Peyer's patch (tissue), 4 donors: ENCODE results near the gene CRHR2. TPM values are rescaled to one million over a fixed set of nuclear protein-coding genes. Genes with fewer than 3 reads are reported as not detected.

Source experiments
- DNase-seq, 3 donors: peaks; one replicate each; pipeline ENCODE4 v3.0.0-alpha.2; 2017 to 2019
- H3K27ac ChIP-seq, 4 donors: fragments of 200-600 bp; sonication (generic); one replicate each; pipeline ENCODE4 v1.5.1; 2016 to 2019
- H3K27me3 ChIP-seq, 2 donors: fragments of 200-600 bp; sonication (generic); one replicate each; pipeline ENCODE4 v1.5.1; 2019
- H3K36me3 ChIP-seq, 3 donors: fragments of 200-600 bp; sonication (generic); one replicate each; pipeline ENCODE4 v1.5.1; 2016 to 2019
- H3K4me1 ChIP-seq, 4 donors: fragments of 200-600 bp; sonication (generic); one replicate each; pipeline ENCODE4 v1.5.1; 2016 to 2019
- H3K4me3 ChIP-seq, 4 donors: fragments of 200-600 bp; sonication (generic); 1 replicate in 3 of 4; 2 replicates in 1 of 4; pipeline ENCODE4 v1.5.1; 2016 to 2019; ENCODE audit warnings: mild to moderate bottlenecking in 1 of 4
- H3K9me3 ChIP-seq, 4 donors: fragments of 200-600 bp; sonication (generic); one replicate each; pipeline ENCODE4 v1.5.1; 2016 to 2019; ENCODE audit warnings: mild to moderate bottlenecking in 1 of 4
- CTCF ChIP-seq, 6 experiments: fragments of 450-650 bp in 4 of 6; fragments of 200-600 bp in 2 of 6; sonication (generic) in 1 of 6; IDR thresholded peaks; one replicate each; pipeline ENCODE4 v1.5.1; 2017 to 2019; ENCODE audit warnings: antibody characterized with exemption in 6 of 6, mild to moderate bottlenecking in 3 of 6, moderate library complexity in 1 of 6
- POLR2A ChIP-seq, 2 donors: fragments of 450-650 bp; IDR thresholded peaks; one replicate each; pipeline ENCODE4 v1.5.1; 2017; ENCODE audit warnings: antibody characterized with exemption in 2 of 2, mild to moderate bottlenecking in 2 of 2, moderate library complexity in 2 of 2
- total RNA-seq, 4 donors: library from RNA; depleted of rRNA; stranded (reverse); fragments of >200 nt; gene quantifications; one replicate each; pipeline ENCODE4 v1.1.0, GENCODE V29; 2016

Gene CRHR2
- total RNA-seq, 4 donors from 2014 or later: not detected

GRCh38 chr7:30627026-30627425 is 55.2 kb downstream of the CRHR2 start:
- no peak for DNase-seq
- no peaks in the 10 kb centered on the region for H3K4me1 ChIP-seq
- no peak overlapping the region for H3K4me3 ChIP-seq
- no peak overlapping the region for H3K27ac ChIP-seq
- no peaks in the 10 kb centered on the region for H3K27me3 ChIP-seq
- TF ChIP-seq POLR2A (IDR thresholded peaks at IDR 0.05) (no peak), CTCF (IDR thresholded peaks at IDR 0.05) (no peak)
- H3K9me3 ChIP-seq: no peaks in the 10 kb centered on the region
- H3K36me3 ChIP-seq: peaks cover 0 to 92% (median 0%) of the 10 kb centered on the region in 3 donors

- Histone ChIP-seq H3K27me3 (no peaks in the 10 kb centered on the region), H3K4me3 (no peak overlapping the region), H3K27ac (no peak overlapping the region), H3K36me3 (peaks cover 0 to 88% (median 5%) of the 10 kb centered on the region in 3 donors), H3K4me1 (no peaks in the 10 kb centered on the region), H3K9me3 (no peaks in the 10 kb centered on the region)
- no peak for DNase-seq
- TF ChIP-seq POLR2A (IDR thresholded peaks at IDR 0.05) (no peak), CTCF (IDR thresholded peaks at IDR 0.05) (peak in 2 of 6 experiments; percentile 15)
Measured at GRCh38 chr7:30625283-30625682, 57.0 kb downstream of the CRHR2 start.

- Histone ChIP-seq H3K36me3 (peaks cover 0 to 81% (median 8%) of the 10 kb centered on the region in 3 donors), H3K27ac (no peak overlapping the region), H3K4me1 (no peaks in the 10 kb centered on the region), H3K27me3 (no peaks in the 10 kb centered on the region), H3K4me3 (no peak overlapping the region), H3K9me3 (no peaks in the 10 kb centered on the region)
- no peak for DNase-seq
- no peak for TF ChIP-seq CTCF (IDR thresholded peaks at IDR 0.05)
- no peak for TF ChIP-seq POLR2A (IDR thresholded peaks at IDR 0.05)
Measured at GRCh38 chr7:30618961-30619360, 63.3 kb downstream of the CRHR2 start.

GRCh38 chr7:30618080-30618676 is 64.1 kb downstream of the CRHR2 start:
- TF ChIP-seq POLR2A (IDR thresholded peaks at IDR 0.05): no peak
- no peak for TF ChIP-seq CTCF (IDR thresholded peaks at IDR 0.05)
- Histone ChIP-seq H3K4me3 (no peak overlapping the region), H3K4me1 (no peaks in the 10 kb centered on the region), H3K27ac (no peak overlapping the region), H3K36me3 (peaks cover 0 to 76% (median 8%) of the 10 kb centered on the region in 3 donors), H3K9me3 (no peaks in the 10 kb centered on the region), H3K27me3 (no peaks in the 10 kb centered on the region)
- no peak for DNase-seq

- Histone ChIP-seq H3K4me3 (no peak overlapping the region), H3K27ac (no peak overlapping the region), H3K36me3 (peaks cover 0 to 76% (median 8%) of the 10 kb centered on the region in 3 donors), H3K9me3 (no peaks in the 10 kb centered on the region), H3K4me1 (no peaks in the 10 kb centered on the region), H3K27me3 (no peaks in the 10 kb centered on the region)
- TF ChIP-seq CTCF (IDR thresholded peaks at IDR 0.05) (no peak), POLR2A (IDR thresholded peaks at IDR 0.05) (no peak)
- DNase-seq: no peak
Measured at GRCh38 chr7:30617359-30617758, 64.9 kb downstream of the CRHR2 start.
